Stimulated activated CD4-positive, alpha-beta T cell treated with anti-CD3 and anti-CD28 coated beads, TNF-alpha, amount 100 ng/mL, for 24 hours (primary cell): ENCODE data around the gene RHBDL1.

Experiments
- DNase-seq, 3 experiments: peaks; one replicate each; pipeline ENCODE4 v3.0.0-alpha.2; 2020; ENCODE audit warnings: low read depth in 3 of 3

The RHBDL1 gene

DNA sequence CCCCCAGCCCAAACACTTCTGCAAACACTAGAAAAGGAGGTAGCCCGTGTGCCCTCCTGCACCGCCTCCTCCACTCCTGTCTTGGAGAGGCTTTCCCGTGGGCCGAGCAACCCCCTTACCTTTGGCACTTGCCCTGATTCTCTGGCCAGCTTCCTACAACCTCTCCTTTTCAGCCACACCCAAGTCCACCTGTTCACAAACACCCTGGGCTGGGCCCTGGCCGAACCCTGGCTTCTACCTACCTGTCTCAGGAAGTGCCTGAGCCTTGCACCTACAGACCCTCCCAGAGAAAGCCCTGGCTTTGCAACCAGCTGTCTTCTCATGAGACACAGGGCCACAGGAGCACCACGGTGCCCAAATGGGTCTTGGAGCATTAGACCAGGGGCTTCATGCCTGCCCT is 43.5 kb downstream of the RHBDL1 start:
- no peak for DNase-seq

DNA sequence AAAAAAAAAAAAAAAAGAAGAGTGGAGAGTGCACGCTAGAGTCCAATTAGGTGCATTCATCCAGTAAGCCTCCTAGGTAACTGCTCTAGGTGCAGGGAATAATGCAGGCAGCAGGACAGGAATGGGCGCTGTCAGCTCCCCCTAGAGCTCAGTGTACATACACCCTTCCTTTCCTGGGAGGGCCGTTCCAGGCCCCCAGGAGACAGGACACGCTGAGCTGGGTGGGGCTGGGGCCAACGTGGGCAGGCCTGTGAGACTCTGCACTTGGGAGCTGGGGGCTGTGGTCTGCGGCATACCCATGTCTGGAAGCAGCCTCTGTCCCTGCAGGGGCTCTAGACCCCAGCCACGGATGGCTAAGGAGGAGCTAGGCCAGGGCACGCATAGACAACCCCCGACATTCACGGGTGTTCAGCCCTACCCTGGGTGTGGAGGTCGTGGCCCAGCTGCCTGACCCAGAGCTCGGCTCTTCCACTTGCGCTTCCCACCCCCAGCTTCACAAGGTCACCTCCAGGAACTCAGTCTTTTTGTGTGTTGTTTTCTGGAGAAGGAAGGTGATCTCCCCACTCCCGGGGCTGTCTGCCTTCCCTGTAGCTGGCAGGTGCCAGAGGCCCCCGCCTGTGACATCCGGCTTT is 44.5 kb downstream of the RHBDL1 start:
- no peak for DNase-seq

DNA sequence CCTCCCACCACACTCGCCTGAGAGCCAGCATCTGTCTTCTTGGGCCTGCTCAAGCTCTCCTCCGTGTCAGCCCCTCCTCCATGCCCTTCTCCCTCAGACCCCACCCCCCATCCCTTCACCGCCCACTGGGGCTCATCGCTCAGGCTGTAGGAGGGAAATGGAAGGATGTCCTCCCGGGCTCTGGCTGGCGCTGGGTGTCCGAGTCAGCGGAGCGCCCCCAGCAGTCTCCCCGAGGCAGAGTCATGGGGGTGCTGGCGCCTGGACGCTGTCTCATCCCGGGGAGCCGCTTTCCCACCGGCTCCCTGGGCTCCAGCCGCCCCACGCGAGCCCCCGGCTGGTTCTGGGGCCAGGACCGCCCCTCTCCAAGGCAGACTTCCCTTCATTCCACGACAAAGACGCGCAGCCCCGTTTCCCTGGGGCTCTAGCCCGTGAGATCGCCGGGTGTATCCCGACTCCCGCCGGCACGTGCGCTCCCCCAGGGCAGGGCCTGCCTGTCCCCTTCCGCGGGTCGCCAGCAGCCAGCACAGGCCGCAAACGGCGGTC is 45.0 kb downstream of the RHBDL1 start:
- peak in 1 of 3 experiments; percentile 70 for DNase-seq

DNA sequence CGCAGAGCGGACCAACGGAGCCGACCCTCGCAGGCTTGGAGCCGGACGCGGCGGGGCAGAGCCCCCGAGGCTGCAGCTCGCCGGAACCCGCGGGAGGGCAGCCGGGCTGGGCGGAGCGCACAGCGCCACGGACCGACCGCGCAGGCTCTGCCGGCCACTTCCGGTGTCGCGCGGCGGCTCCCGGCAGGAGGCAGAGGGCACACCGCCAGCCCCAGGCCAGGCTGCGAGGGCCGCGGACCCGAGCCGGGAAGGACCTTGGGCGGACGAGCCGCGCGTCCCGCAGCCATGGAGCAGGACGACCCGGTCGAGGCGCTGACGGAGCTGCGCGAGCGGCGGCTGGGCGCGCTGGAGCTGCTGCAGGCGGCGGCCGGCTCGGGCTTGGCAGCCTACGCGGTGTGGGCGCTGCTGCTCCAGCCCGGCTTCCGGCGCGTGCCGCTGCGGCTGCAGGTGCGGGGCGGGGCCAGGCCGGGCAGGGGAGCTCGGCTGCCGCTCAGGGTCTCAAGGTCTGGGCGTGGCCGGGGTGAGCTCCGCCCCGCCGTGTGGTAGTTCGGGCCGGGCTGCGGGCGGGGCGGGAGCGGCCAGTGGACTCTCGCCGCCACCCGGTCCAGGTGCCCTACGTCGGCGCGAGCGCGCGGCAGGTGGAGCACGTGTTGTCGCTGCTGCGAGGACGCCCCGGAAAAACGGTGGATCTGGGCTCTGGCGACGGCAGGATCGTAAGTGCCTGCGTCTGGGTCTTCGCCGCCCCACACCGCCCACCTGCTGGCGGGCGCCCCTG is 45.7 kb downstream of the RHBDL1 start, which contains the start of gene ANTKMT:
TSS of gene ANTKMT (plus strand) at position 157 of the 775 bp plus-strand sequence. CDS start at position 286, 129 bp downstream.
- DNase-seq, result peak in 2 of 3 experiments; percentile 52 to 80

DNA sequence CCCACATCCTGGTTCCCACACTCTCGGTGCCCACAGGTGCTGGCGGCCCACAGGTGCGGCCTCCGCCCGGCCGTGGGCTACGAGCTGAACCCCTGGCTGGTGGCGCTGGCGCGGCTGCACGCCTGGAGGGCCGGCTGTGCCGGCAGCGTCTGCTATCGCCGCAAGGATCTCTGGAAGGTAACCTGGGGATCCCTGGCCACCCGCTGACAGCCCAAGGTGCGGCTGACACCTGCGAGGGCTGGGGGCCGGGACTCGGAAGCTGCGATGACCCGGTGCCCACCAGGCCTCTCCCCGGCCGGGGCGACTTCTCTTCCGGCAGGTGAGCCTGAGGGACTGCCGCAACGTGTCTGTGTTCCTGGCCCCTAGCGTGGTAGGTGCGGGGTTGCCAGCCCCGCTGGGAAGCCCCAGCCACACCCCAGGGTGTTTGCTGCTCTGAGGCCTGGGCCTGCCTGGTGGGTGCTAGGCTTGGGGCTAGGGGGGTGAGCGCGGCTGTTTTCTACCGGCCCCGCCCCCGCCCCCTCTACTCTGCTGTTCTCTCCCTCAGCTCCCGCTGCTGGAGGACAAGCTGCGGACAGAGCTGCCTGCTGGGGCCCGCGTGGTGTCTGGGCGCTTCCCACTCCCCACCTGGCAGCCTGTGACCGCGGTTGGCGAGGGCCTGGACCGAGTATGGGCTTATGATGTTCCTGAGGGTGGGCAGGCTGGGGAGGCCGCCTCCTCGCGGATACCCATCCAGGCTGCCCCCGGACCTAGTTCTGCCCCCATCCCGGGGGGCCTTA is 46.5 kb downstream of the RHBDL1 start:
- no peak for DNase-seq

DNA sequence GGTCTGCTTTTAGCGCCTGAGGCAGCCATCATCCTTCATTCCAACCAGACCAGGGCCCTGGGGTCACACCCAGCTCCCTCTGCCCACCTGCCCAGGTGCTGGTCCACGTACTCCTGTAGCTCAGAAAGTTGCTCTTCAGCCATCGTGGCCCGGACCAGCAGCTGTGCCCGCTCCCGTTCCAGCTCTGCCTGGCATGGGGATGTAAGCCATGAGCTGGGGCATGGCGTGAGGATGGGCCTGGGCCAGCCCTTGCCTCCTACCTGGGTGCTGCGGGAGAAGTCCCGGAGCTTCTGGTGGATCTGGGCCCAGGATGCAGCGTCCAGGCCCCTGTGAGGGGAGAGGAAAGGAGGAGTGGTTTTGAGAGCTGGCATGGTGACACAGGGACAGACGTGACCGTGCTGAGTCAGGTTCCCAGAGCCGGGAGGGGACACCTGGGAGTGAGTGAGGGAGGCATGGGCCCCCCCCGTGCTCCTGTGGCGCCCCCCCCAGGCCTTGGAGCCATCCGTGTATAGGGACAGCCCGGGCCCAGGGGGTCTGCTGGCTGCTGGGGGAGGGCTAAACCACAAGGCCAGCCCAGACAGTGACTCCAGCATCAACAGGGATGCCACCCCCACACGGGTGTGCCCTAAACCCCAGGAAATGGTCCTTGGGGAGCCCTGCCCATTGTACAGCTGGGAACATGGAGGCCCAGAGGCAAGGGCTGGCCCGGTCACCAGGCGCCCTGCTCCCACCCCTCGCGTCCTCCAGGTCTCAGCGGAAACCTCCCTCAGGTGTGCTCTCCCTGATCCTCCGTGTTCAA is 47.6 kb downstream of the RHBDL1 start:
- DNase-seq, result no peak

DNA sequence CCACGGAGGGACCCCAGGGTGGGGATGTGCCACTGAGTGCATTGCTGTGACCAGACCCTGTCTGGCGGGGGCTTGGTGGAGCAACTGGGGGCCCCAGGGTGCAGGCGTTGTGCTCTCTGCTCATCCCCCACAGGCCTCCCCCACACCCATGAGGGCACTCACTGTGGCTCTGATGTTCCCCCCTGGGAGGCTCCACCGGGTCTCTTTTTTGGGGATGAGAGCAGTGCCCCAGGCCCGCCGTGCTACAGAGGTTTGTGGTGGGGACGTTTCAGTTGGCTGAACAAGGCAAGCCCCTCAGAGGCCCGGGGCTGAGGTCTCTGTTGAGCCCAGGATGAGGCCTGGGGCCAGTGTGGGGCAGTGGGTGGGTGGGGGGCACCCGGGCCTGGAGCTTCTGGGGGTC is 48.2 kb downstream of the RHBDL1 start:
- DNase-seq, result no peak

DNA sequence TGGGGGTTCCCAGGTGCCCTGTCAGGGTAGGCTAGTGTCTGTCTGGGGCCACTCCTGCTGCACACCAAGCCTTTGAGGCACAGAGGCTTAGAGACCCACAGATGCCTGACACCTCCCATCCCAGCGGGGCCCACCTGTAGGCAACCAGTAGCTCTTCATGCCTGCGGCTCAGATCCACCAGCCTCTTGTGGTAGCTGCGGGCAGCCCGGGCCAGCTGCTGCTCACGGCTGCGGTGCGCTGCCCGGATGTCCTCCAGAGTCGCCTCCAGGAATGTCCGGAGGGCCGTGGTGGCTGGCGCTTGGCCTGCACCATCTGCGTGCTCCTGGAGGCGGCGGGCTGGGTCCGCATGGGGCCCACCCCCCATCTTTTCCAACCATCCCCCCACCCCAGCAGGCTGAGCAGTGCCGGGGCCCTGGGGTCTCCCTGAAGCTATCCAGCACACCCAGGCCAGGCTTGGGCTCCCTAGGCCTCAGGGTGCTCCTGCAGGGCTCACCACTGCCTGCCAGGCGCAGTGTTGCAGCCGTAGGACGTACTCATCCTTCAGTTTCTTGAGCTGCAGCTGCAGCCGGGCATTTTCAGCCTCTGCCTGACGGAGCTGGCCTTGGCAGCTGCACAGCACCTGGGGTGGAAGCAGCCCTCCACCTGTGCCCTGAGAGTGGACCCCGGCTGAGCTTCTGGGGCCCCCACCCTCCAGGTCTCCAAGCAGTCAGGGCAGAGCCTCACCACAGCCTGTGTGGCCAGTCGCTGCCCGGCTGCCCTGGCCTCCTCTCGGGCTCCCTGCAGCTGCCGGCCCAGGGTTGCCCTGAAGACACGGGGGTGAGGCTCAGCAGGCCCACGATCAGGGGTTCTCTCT is 48.9 kb downstream of the RHBDL1 start:
- DNase-seq, result no peak

DNA sequence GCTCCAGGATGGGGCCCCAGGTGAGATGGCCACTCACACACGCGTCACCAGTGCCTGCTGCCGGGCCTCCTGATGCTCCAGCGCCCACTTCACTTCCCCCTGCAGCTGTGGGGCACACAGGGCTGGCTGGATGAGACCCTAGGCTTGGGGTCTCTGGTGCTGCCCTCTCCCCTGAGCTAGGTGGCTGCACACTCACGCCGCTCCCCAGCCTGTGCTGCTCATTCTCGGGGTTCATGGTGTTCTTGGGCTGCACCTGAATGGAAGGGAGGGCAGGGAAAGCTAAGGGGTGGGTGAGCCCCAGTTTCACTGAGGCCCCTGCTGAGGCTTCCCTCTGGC is 49.5 kb downstream of the RHBDL1 start:
- no peak for DNase-seq

DNA sequence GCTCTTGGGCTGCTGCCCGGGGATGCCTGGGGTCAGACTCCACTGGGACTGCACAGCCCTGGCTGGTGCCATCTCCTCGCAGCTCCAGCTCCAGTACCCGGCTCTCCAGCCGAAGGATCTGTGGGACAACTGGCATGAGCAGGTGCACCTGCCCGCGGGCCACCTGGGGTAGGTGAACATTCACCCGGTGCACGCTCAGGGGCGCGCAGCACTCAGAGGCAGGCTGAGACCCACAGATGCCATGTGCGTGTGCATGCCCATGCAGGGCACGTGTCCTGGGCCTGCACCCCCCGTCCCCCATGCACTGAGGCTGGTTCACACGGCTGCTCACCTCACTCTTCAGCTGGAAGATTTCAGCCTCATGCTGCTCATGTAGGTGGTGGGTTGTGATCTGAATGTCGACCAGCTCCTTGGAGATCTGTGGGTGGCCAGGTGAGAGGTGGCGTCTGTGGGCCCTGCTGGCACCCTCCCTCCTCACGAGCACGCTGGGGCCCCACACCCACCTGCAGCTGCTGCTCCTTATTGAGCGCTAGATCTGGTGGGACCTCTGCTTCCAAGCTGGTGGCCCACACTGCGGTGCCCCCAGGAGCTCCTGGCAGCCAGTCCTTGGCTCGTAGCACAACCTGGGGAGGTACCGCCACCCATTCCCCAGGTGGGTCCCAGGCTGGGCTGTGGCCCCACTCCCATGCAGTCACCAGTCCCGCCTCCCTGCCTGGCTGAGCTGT is 50.2 kb downstream of the RHBDL1 start:
- no peak for DNase-seq

DNA sequence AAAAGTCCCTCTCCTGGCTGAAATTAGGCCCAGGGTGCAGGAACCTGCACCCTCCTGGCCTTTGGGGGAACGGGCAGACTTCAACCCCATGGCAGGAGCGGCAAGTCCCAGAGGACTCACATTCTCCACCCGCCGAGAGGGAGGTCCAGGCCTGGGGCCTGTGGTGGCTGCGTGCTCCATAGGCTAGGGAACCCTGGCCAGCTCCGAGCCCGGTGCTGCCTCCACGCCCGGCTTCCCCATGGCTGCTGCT is 50.6 kb downstream of the RHBDL1 start:
- DNase-seq, result no peak

DNA sequence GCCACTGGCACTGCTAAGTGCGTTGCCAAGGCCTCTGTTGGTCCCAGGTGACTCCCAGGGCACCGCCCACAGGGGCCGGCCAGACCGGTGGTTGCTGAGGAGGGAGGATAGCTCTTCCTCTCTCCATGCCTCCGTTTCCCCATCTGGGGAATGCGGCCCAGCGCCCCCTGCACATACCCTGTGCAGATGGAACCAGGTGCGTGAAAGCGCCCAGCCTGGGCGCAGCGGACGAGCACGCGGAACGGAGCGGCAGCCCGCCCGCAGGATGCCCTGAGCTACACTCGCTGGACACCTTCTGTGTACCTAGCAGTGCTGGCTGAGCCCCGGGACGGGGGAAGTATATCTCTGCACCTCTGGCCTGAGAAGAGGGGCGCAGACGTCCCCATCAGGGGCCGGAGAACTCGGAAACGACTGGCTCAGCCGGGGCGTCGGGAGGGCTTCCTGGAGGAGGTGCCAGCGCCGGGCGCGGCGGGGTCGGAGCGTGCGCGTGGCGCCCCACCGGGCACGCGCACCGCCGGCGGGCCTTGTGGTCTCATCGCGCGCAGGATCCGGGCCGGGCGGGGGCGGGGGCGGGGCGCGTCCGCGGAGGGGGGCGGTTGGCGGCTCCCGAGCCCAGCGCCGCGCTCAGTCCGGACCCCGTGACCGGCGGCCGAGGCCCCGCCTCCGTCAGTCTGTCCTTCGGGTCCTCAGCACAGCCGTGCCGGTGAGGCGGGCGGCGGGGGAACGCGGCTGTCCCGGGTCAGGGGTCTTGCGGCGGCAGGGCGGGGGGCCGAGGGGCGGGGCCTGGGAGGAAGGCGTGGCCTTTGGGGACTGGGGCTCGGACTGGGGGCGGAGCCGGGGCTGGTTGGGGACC is 51.2 kb downstream of the RHBDL1 start, which contains the start of the genes CCDC78 and HAGHL:
TSS of gene CCDC78 (minus strand) at position 6 of the 853 bp plus-strand sequence. CDS start 76 bp downstream, outside the sequence.
TSS of gene HAGHL (plus strand) at position 669 of the 853 bp plus-strand sequence. CDS start 404 bp downstream, outside the sequence.
- DNase-seq, result peak in 1 of 3 experiments; percentile 70

DNA sequence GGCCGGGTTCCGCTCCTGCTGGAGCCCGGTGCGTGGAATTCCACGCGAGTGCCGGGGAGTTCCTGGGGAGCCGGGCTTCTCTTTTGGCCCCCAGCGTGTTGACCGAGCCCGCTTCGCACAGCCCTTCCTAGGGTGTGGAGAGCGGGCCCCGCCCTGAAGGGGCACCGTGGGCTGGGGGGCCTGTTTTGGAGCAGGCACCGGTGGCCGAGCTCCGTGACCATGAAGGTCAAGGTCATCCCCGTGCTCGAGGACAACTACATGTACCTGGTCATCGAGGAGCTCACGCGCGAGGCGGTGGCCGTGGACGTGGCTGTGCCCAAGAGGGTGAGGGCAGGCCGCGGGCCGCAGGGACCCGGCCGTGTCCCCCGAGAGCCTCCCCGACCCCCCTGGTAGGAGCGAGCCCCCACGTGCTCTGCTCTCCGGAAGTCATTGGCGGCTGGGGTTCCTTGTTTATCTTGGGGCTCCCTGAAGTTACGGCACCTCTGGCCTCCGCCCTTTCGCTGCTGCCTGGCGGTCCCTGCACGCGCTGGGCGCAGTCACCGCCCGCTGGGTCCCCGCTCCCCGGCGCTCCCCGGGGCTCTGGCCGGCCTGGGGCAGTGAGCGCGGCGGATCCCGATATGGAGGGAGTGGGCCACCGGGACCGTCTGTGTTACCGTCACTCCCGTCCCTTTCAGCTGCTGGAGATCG is 52.0 kb downstream of the RHBDL1 start:
- no peak for DNase-seq
